Prostate gland (tissue), 2 donors: ENCODE measurements around the gene KANSL1.

Experiments used
- CTCF ChIP-seq, 4 experiments: fragments of 200-600 bp in 2 of 4; fragments of 450-650 bp in 2 of 4; sonication (generic) in 2 of 4; IDR thresholded peaks; 1 replicate in 3 of 4; 2 replicates in 1 of 4; pipeline ENCODE4 v1.5.1; 2016 to 2019; ENCODE audit warnings: antibody characterized with exemption in 4 of 4, mild to moderate bottlenecking in 2 of 4, moderate library complexity in 2 of 4
- POLR2AphosphoS5 ChIP-seq: sonication (generic); formaldehyde crosslinking; IDR thresholded peaks from one replicate; pipeline ENCODE4 v1.6.1; 2017; ENCODE audit warnings: antibody characterized with exemption

DNA sequence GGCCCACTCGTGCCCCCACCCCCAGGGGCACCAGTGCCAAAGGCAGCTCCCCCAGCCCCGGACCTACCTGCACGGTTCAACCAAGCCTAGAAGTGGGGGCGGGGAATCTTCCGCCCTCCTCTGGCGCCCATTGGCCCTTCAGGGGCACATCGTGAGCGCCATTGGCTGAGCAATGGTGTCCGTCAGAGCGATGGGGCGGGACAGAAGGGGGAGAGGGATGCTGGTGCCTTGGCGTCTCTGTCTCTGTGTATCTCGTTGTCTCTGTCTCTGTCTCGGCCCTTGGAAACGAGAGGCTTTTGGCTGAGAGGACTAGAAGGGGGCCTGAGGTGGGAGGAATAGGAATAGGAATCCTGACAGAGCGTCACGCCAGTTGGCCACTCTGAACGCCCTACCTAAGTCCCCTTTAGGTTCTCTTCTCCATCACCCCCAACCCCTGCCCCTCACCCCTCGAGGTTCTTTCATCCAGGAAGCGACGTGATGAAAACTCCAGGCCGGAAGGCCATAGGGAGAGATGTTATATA is 32.1 kb upstream of the KANSL1 start:
- TF ChIP-seq POLR2AphosphoS5 (peak; percentile 71), CTCF (IDR thresholded peaks at IDR 0.05) (peak in 1 of 4 experiments; percentile 13)
